T47D (cell line): Measurements from ENCODE around the gene MTMR10.

Experiments
- DNase-seq, 2 experiments: peaks; one replicate each; pipeline versions ENCODE4 v3.0.0 to v3.0.0-alpha.2; 2011 to 2012; ENCODE audit warnings: low read depth in 1 of 2, low spot score in 1 of 2
- JUND ChIP-seq: IDR thresholded peaks from 2 replicates; pipeline ENCODE4 v1.6.1; 2012; ENCODE audit warnings: low read depth
- in situ Hi-C: cut with HindIII; loops from 2 replicates; pipeline ENCODE4 v1.10.0; 2016; ENCODE audit warnings: low sequenced_read_pairs, low pct_unique_long_range_greater_than_20kb

Gene MTMR10

DNA sequence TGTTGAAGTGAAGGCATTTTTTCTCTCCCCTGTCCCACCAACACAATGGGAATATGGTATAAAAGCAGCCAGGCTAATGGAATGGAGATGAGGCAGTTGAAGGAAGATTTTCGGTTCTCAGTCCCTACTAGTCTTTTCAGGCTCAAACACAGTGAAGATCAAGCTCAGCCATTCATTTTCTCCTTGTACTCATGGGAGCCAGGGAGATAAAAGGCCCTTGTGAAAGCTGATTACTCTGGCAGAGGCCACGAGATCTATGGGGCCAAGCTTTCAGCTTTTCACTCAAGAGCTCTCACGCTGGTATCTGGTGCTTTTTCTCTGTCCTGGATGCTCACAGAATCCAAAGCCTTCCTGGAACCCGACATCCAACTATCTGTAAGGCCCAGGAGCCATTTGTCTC lies 102.2 kb downstream of the MTMR10 start:
- no peak for DNase-seq
- in situ Hi-C loops: no loop called here
- no peak for TF ChIP-seq JUND
